ENCODE results near the gene ECHDC3.

The ECHDC3 gene

GRCh38 chr10:11702264-11702663 is 39.9 kb upstream of the ECHDC3 start:
- no CpG with 5 or more reads among the region's 4 CpGs for WGBS, 2 donors (ENCODE audit: extremely low coverage in 2 of 2, insufficient read length in 2 of 2, insufficient replicate concordance in 1 of 2)
- no peak overlapping the region for H3K14ac ChIP-seq (ENCODE audit: low read length)
- no peaks in the 10 kb centered on the region for H3K27me3 ChIP-seq (ENCODE audit: control insufficient read depth in 3 of 3, insufficient read depth in 3 of 3, low read depth in 1 of 3, low read length in 3 of 3)
- no peak overlapping the region for H3K4ac ChIP-seq (ENCODE audit: low read length)
- H3K36me3 ChIP-seq (replicated peaks in 1 of 2; ENCODE audit: control insufficient read depth in 2 of 2, insufficient read depth in 2 of 2, low read length in 2 of 2), result no peaks in the 10 kb centered on the region
- H4K91ac ChIP-seq (ENCODE audit: low read depth, low read length, poor library complexity), result no peak overlapping the region
- no peak overlapping the region for H2BK120ac ChIP-seq (ENCODE audit: low read depth, low read length)
- no peak overlapping the region for H2AFZ ChIP-seq (ENCODE audit: low read length)
- H3K27ac ChIP-seq (replicated peaks; ENCODE audit: low read length), result no peak overlapping the region
- H3K79me1 ChIP-seq (ENCODE audit: low read depth, low read length), result no peaks in the 10 kb centered on the region
- H3K18ac ChIP-seq (ENCODE audit: low read length), result peak overlapping the region; percentile 82
- no peak overlapping the region for H3K23ac ChIP-seq (ENCODE audit: low read depth, low read length, poor library complexity)
- no peak overlapping the region for H2BK12ac ChIP-seq (ENCODE audit: low read length)
- DNase-seq (ENCODE audit: low spot score), result no peak
- H3K9ac ChIP-seq (ENCODE audit: low read depth, low read length, poor library complexity), result no peak overlapping the region
- H2AK5ac ChIP-seq (ENCODE audit: low read depth, low read length), result no peak overlapping the region
- no peak overlapping the region for H3K4me2 ChIP-seq (ENCODE audit: insufficient read depth, low read length, poor library complexity, severe bottlenecking)
- no peak overlapping the region for H4K8ac ChIP-seq (ENCODE audit: low read depth, low read length)
- no peaks in the 10 kb centered on the region for H3K9me3 ChIP-seq (replicated peaks in 1 of 2; ENCODE audit: control insufficient read depth in 2 of 2, insufficient read depth in 1 of 2, low read depth in 1 of 2, low read length in 2 of 2)
- no peak overlapping the region for H2BK15ac ChIP-seq (ENCODE audit: low read length)
- H3K4me1 ChIP-seq (ENCODE audit: control insufficient read depth in 2 of 2, insufficient read depth in 1 of 2, low read depth in 1 of 2, low read length in 2 of 2), result peaks cover 0 to 11% of the 10 kb centered on the region in 2 donors
- H3K4me3 ChIP-seq (ENCODE audit: low read length in 2 of 2), result no peak overlapping the region
- no peak overlapping the region for H2BK5ac ChIP-seq (ENCODE audit: low read length)

GRCh38 chr10:11704092-11704491 is 38.1 kb upstream of the ECHDC3 start:
- H2BK120ac ChIP-seq (ENCODE audit: low read depth, low read length), result no peak overlapping the region
- no peak overlapping the region for H3K9ac ChIP-seq (ENCODE audit: low read depth, low read length, poor library complexity)
- no CpG with 5 or more reads among the region's 8 CpGs for WGBS, 2 donors (ENCODE audit: extremely low coverage in 2 of 2, insufficient read length in 2 of 2, insufficient replicate concordance in 1 of 2)
- no peaks in the 10 kb centered on the region for H3K79me1 ChIP-seq (ENCODE audit: low read depth, low read length)
- H3K14ac ChIP-seq (ENCODE audit: low read length), result no peak overlapping the region
- no peak overlapping the region for H3K4me2 ChIP-seq (ENCODE audit: insufficient read depth, low read length, poor library complexity, severe bottlenecking)
- H3K9me3 ChIP-seq (replicated peaks in 1 of 2; ENCODE audit: control insufficient read depth in 2 of 2, insufficient read depth in 1 of 2, low read depth in 1 of 2, low read length in 2 of 2), result no peaks in the 10 kb centered on the region
- no peak overlapping the region for H2BK5ac ChIP-seq (ENCODE audit: low read length)
- no peak for DNase-seq (ENCODE audit: low spot score)
- H3K36me3 ChIP-seq (replicated peaks in 1 of 2; ENCODE audit: control insufficient read depth in 2 of 2, insufficient read depth in 2 of 2, low read length in 2 of 2), result no peaks in the 10 kb centered on the region
- H3K27ac ChIP-seq (replicated peaks; ENCODE audit: low read length), result no peak overlapping the region
- no peak overlapping the region for H3K18ac ChIP-seq (ENCODE audit: low read length)
- H3K4ac ChIP-seq (ENCODE audit: low read length), result no peak overlapping the region
- peaks cover 0 to 11% of the 10 kb centered on the region in 2 donors for H3K4me1 ChIP-seq (ENCODE audit: control insufficient read depth in 2 of 2, insufficient read depth in 1 of 2, low read depth in 1 of 2, low read length in 2 of 2)
- H4K8ac ChIP-seq (ENCODE audit: low read depth, low read length), result no peak overlapping the region
- H2BK15ac ChIP-seq (ENCODE audit: low read length), result no peak overlapping the region
- H4K91ac ChIP-seq (ENCODE audit: low read depth, low read length, poor library complexity), result no peak overlapping the region
- H2BK12ac ChIP-seq (ENCODE audit: low read length), result no peak overlapping the region
- peak overlapping the region; percentile 48 for H2AFZ ChIP-seq (ENCODE audit: low read length)
- no peaks in the 10 kb centered on the region for H3K27me3 ChIP-seq (ENCODE audit: control insufficient read depth in 3 of 3, insufficient read depth in 3 of 3, low read depth in 1 of 3, low read length in 3 of 3)
- no peak overlapping the region for H3K4me3 ChIP-seq (ENCODE audit: low read length in 2 of 2)
- no peak overlapping the region for H3K23ac ChIP-seq (ENCODE audit: low read depth, low read length, poor library complexity)
- no peak overlapping the region for H2AK5ac ChIP-seq (ENCODE audit: low read depth, low read length)

- no peak overlapping the region for H3K23ac ChIP-seq (ENCODE audit: low read depth, low read length, poor library complexity)
- H2BK12ac ChIP-seq (ENCODE audit: low read length), result no peak overlapping the region
- no peak overlapping the region for H4K8ac ChIP-seq (ENCODE audit: low read depth, low read length)
- no peak overlapping the region for H2BK120ac ChIP-seq (ENCODE audit: low read depth, low read length)
- H3K4me1 ChIP-seq (ENCODE audit: control insufficient read depth in 2 of 2, insufficient read depth in 1 of 2, low read depth in 1 of 2, low read length in 2 of 2), result peaks cover 0 to 11% of the 10 kb centered on the region in 2 donors
- H2AK5ac ChIP-seq (ENCODE audit: low read depth, low read length), result no peak overlapping the region
- H3K4me3 ChIP-seq (ENCODE audit: low read length in 2 of 2), result no peak overlapping the region
- WGBS, 2 donors (ENCODE audit: extremely low coverage in 2 of 2, insufficient read length in 2 of 2, insufficient replicate concordance in 1 of 2), result no CpG with 5 or more reads among the region's 4 CpGs
- no peak overlapping the region for H3K14ac ChIP-seq (ENCODE audit: low read length)
- H3K36me3 ChIP-seq (replicated peaks in 1 of 2; ENCODE audit: control insufficient read depth in 2 of 2, insufficient read depth in 2 of 2, low read length in 2 of 2), result no peaks in the 10 kb centered on the region
- no peaks in the 10 kb centered on the region for H3K27me3 ChIP-seq (ENCODE audit: control insufficient read depth in 3 of 3, insufficient read depth in 3 of 3, low read depth in 1 of 3, low read length in 3 of 3)
- no peak overlapping the region for H4K91ac ChIP-seq (ENCODE audit: low read depth, low read length, poor library complexity)
- H2BK5ac ChIP-seq (ENCODE audit: low read length), result no peak overlapping the region
- H3K27ac ChIP-seq (replicated peaks; ENCODE audit: low read length), result no peak overlapping the region
- no peaks in the 10 kb centered on the region for H3K9me3 ChIP-seq (replicated peaks in 1 of 2; ENCODE audit: control insufficient read depth in 2 of 2, insufficient read depth in 1 of 2, low read depth in 1 of 2, low read length in 2 of 2)
- no peak overlapping the region for H3K9ac ChIP-seq (ENCODE audit: low read depth, low read length, poor library complexity)
- H2BK15ac ChIP-seq (ENCODE audit: low read length), result no peak overlapping the region
- H3K18ac ChIP-seq (ENCODE audit: low read length), result no peak overlapping the region
- H2AFZ ChIP-seq (ENCODE audit: low read length), result no peak overlapping the region
- no peak for DNase-seq (ENCODE audit: low spot score)
- H3K79me1 ChIP-seq (ENCODE audit: low read depth, low read length), result no peaks in the 10 kb centered on the region
- H3K4ac ChIP-seq (ENCODE audit: low read length), result no peak overlapping the region
- H3K4me2 ChIP-seq (ENCODE audit: insufficient read depth, low read length, poor library complexity, severe bottlenecking), result no peak overlapping the region
Measured at GRCh38 chr10:11705722-11706121, 36.5 kb upstream of the ECHDC3 start.

GRCh38 chr10:11706895-11707567 is 35.2 kb upstream of the ECHDC3 start:
- Histone ChIP-seq H2BK15ac (ENCODE audit: low read length) (no peak overlapping the region), H4K91ac (ENCODE audit: low read depth, low read length, poor library complexity) (no peak overlapping the region)

More at GRCh38 chr10:11706895-11707567, 35.2 kb upstream of the ECHDC3 start:
- Histone ChIP-seq H3K27me3 (ENCODE audit: control insufficient read depth in 3 of 3, insufficient read depth in 3 of 3, low read depth in 1 of 3, low read length in 3 of 3) (no peaks in the 10 kb centered on the region), H3K4me1 (ENCODE audit: control insufficient read depth in 2 of 2, insufficient read depth in 1 of 2, low read depth in 1 of 2, low read length in 2 of 2) (peaks cover 0 to 11% of the 10 kb centered on the region in 2 donors), H3K9me3 (replicated peaks in 1 of 2; ENCODE audit: control insufficient read depth in 2 of 2, insufficient read depth in 1 of 2, low read depth in 1 of 2, low read length in 2 of 2) (no peaks in the 10 kb centered on the region), H3K4me2 (ENCODE audit: insufficient read depth, low read length, poor library complexity, severe bottlenecking) (no peak overlapping the region), H3K18ac (ENCODE audit: low read length) (no peak overlapping the region), H3K4ac (ENCODE audit: low read length) (no peak overlapping the region), H2AFZ (ENCODE audit: low read length) (no peak overlapping the region), H3K79me1 (ENCODE audit: low read depth, low read length) (no peaks in the 10 kb centered on the region), H3K4me3 (ENCODE audit: low read length in 2 of 2) (no peak overlapping the region), H2BK120ac (ENCODE audit: low read depth, low read length) (no peak overlapping the region), H3K23ac (ENCODE audit: low read depth, low read length, poor library complexity) (no peak overlapping the region), H2BK12ac (ENCODE audit: low read length) (no peak overlapping the region), H3K27ac (replicated peaks; ENCODE audit: low read length) (no peak overlapping the region), H3K36me3 (replicated peaks in 1 of 2; ENCODE audit: control insufficient read depth in 2 of 2, insufficient read depth in 2 of 2, low read length in 2 of 2) (no peaks in the 10 kb centered on the region), H3K14ac (ENCODE audit: low read length) (no peak overlapping the region), H2BK5ac (ENCODE audit: low read length) (no peak overlapping the region), H2AK5ac (ENCODE audit: low read depth, low read length) (no peak overlapping the region), H4K8ac (ENCODE audit: low read depth, low read length) (no peak overlapping the region), H3K9ac (ENCODE audit: low read depth, low read length, poor library complexity) (no peak overlapping the region)
- no CpG with 5 or more reads among the region's 10 CpGs for WGBS, 2 donors (ENCODE audit: extremely low coverage in 2 of 2, insufficient read length in 2 of 2, insufficient replicate concordance in 1 of 2)
- DNase-seq (ENCODE audit: low spot score), result no peak

Data from neuronal stem cell (in vitro differentiated cells).